Activated CD4-positive, CD25-positive, alpha-beta regulatory T cell treated with anti-CD3 and anti-CD28 coated beads, Interleukin-2, amount 50 U/mL, for 72 hours (primary cell): ENCODE measurements around the gene CLEC18C.
"Not testable (repeated sequence)": the region's sequence is repeated elsewhere in the genome, so short reads cannot be mapped to it uniquely, and the experiment has no call there.

Experiments
- DNase-seq: peaks from one replicate; pipeline ENCODE4 v3.0.0; 2021

The CLEC18C gene

GRCh38 chr16:70222574-70222973 lies 49.0 kb downstream of the CLEC18C start:
- not testable (repeated sequence) for DNase-seq

- DNase-seq: not testable (repeated sequence)
These were observed 49.6 kb downstream of the CLEC18C start for GRCh38 chr16:70223216-70223615.

DNA sequence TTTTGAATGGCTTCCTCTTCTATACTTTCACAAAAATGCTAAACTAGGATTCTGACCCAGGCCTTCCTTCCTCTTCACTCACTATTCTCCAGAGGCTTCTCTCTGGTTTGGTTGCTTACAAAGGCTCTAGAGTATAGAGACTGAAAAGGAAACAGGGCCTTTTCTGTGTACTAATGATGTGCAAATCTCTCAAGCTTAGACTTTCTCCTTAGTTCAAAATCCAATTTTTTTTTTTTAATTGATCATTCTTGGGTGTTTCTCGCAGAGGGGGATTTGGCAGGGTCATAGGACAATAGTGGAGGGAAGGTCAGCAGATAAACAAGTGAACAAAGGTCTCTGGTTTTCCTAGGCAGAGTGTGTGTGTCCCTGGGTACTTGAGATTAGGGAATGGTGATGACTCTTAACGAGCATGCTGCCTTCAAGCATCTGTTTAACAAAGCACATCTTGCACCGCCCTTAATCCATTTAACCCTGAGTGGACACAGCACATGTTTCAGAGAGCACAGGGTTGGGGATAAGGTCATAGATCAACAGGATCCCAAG lies 50.5 kb downstream of the CLEC18C start:
- DNase-seq: not testable (repeated sequence)

DNA sequence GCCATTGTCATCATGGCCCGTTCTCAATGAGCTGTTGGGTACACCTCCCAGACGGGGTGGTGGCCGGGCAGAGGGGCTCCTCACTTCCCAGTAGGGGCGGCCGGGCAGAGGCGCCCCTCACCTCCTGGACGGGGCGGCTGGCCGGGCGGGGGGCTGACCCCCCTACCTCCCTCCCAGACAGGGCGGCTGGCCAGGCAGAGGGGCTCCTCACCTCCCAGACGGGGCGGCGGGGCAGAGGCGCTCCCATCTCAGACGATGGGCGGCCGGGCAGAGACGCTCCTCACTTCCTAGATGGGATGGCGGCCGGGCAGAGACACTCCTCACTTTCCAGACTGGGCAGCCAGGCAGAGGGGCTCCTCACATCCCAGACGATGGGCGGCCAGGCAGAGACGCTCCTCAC lies 51.1 kb downstream of the CLEC18C start:
- not testable (repeated sequence) for DNase-seq

- DNase-seq: not testable (repeated sequence)
These were observed 51.8 kb downstream of the CLEC18C start for GRCh38 chr16:70225430-70225829.

- not testable (repeated sequence) for DNase-seq
These were observed 52.4 kb downstream of the CLEC18C start for GRCh38 chr16:70226024-70226423.

- DNase-seq: not testable (repeated sequence)
These were observed 58.2 kb downstream of the CLEC18C start for GRCh38 chr16:70231831-70232230.
